Left ventricle myocardium inferior (tissue), 1 donor: Measurements from ENCODE around the gene KCNT1. TPM values are rescaled to one million over a fixed set of nuclear protein-coding genes. Genes with fewer than 3 reads are reported as not detected.

Source experiments
- DNase-seq: peaks from one replicate; pipeline ENCODE4 v3.0.0-alpha.2; 2020
- H3K27ac ChIP-seq: fragments of 200-600 bp; replicated peaks from 2 replicates; pipeline ENCODE4 v1.8.0; 2021
- H3K27me3 ChIP-seq: fragments of 200-600 bp; 2 replicates; pipeline ENCODE4 v1.8.0; 2021; ENCODE audit warnings: low read depth
- H3K36me3 ChIP-seq: fragments of 200-600 bp; 2 replicates; pipeline ENCODE4 v1.8.0; 2021
- H3K4me1 ChIP-seq: fragments of 200-600 bp; 2 replicates; pipeline ENCODE4 v1.8.0; 2021
- H3K4me3 ChIP-seq: fragments of 200-600 bp; 2 replicates; pipeline ENCODE4 v1.8.0; 2021; ENCODE audit warnings: mild to moderate bottlenecking, moderate library complexity
- H3K9me3 ChIP-seq: fragments of 200-600 bp; replicated peaks from 2 replicates; pipeline ENCODE4 v1.8.0; 2021
- CTCF ChIP-seq: fragments of 200-600 bp; IDR thresholded peaks from 2 replicates; pipeline ENCODE4 v1.8.0; 2021; ENCODE audit warnings: antibody characterized with exemption, mild to moderate bottlenecking, borderline replicate concordance
- intact Hi-C: fragments of 100-400 bp; cut with micrococcal nuclease; formaldehyde crosslinking; loops from one replicate; pipeline ENCODE4 v1.11.0; 2022
- total RNA-seq: library from RNA; stranded (reverse); fragmentation: NEBNext Ultra II Directional; extraction: Animal tissue kit (Norgen Biotek cat#: 25700); gene quantifications from one replicate; pipeline ENCODE4 v1.2.1, GENCODE V29; 2021
- donor health status: DM: no; HTN: yes; CAD: no; lungs with severe emphysema.

The KCNT1 gene
- total RNA-seq, 1 donor from 2014 or later, result 3.3 TPM

- intact Hi-C loops, result no loop called here
- DNase-seq, result no peak
- Histone ChIP-seq H3K36me3 (peaks cover 86% of the 10 kb centered on the region), H3K4me3 (no peak overlapping the region), H3K27me3 (no peaks in the 10 kb centered on the region), H3K27ac (no peak overlapping the region), H3K4me1 (no peaks in the 10 kb centered on the region), H3K9me3 (no peaks in the 10 kb centered on the region)
- no peak for TF ChIP-seq CTCF
Measured at GRCh38 chr9:135822374-135822755, 120.4 kb downstream of the KCNT1 start.

DNA sequence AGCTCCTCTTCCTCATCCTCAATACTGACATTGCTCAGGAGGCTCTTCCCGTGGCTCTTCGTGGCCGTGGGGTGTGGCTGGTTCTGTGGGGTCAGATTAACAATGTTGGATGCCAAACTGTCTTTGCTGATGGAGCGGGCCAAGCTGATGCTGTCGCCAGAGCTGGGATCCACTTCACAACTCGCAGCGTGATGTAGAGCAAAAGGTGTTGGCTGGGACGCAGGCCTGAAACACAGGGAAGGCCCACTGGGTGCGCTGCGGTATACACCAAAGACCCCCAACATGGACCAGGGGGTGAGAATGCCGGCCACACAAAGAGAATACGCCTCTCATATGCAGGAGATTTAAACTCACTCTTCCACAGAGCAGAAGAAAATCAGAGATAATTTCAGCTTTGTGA lies 121.1 kb downstream of the KCNT1 start:
- Histone ChIP-seq H3K27me3 (no peaks in the 10 kb centered on the region), H3K9me3 (no peaks in the 10 kb centered on the region), H3K4me3 (no peak overlapping the region), H3K4me1 (no peaks in the 10 kb centered on the region), H3K27ac (no peak overlapping the region), H3K36me3 (peaks cover 83% of the 10 kb centered on the region)
- DNase-seq, result no peak
- intact Hi-C loops, result no loop called here
- no peak for TF ChIP-seq CTCF

DNA sequence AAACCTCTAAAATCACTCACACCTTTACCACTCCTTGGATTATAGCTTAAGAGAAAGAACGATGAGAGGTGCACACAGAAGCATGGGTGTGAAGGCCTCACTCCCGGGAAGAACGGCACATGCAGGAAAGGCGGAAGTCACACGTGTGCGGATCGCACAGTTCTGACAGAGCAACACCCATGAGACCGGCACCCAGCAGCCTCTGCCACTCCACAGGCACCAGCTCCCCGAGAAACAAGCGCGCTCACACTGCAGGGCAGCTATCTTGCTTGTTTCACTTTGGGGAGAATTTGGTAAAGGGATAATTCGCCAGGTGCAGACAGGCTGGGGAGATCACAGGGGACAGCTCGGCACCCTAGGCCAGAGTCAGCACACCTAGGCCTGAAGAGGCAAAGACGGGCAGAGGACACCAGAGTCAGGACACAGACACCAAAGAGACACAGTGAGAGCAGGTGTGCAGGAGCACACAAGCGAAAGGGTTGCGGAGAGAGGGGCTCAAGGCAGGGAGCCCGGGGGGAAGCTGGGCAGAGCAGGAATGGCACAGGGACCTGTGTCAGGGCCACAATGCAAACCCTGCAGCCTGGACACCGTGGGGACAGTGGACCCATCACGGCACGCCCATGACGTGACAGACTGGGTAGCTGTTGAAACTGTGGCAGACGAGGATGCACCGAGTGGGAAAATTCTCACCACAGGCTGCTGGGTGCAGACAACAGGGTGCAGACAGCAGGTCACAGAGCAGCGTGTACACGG lies 123.6 kb downstream of the KCNT1 start:
- no peaks in the 10 kb centered on the region for H3K4me1 ChIP-seq
- H3K27ac ChIP-seq, result no peak overlapping the region
- intact Hi-C loops, result no loop called here
- no peak for DNase-seq
- no peak for TF ChIP-seq CTCF
- H3K4me3 ChIP-seq, result no peak overlapping the region
- H3K9me3 ChIP-seq, result peaks cover 15% of the 10 kb centered on the region
- peaks cover 61% of the 10 kb centered on the region for H3K36me3 ChIP-seq
- no peaks in the 10 kb centered on the region for H3K27me3 ChIP-seq

GRCh38 chr9:135826188-135826545 lies 124.2 kb downstream of the KCNT1 start:
- Histone ChIP-seq H3K27me3 (no peaks in the 10 kb centered on the region), H3K4me3 (no peak overlapping the region), H3K27ac (no peak overlapping the region), H3K4me1 (no peaks in the 10 kb centered on the region), H3K36me3 (peaks cover 55% of the 10 kb centered on the region), H3K9me3 (peaks cover 15% of the 10 kb centered on the region)
- no peak for TF ChIP-seq CTCF
- intact Hi-C loops, result no loop called here
- no peak for DNase-seq

DNA sequence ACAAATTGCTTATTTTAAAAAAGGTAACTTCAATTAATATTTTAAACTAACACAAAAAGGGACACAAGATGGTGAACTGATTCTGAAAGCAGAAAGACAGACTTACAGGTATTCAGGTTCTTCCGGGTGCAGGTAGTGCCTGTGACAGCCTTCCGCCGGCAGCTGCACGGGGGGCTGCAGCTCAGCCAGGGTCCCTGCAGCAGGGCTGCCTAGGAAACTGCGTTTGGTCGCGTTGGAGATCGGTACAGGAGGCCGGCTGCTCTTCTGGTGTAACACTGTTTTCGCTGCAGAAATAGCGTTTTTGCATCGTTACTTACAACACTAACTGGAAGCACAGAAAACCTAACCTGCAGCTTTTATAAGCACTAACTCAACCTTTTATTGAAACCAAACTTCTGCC lies 125.3 kb downstream of the KCNT1 start:
- TF ChIP-seq CTCF, result no peak
- peaks cover 15% of the 10 kb centered on the region for H3K9me3 ChIP-seq
- H3K27ac ChIP-seq, result no peak overlapping the region
- intact Hi-C loops, result no loop called here
- no peak overlapping the region for H3K4me3 ChIP-seq
- no peak for DNase-seq
- H3K36me3 ChIP-seq, result peaks cover 44% of the 10 kb centered on the region
- H3K27me3 ChIP-seq, result no peaks in the 10 kb centered on the region
- no peaks in the 10 kb centered on the region for H3K4me1 ChIP-seq
